GM21381 (cell line): ENCODE results near the gene SLC35G6.

ENCODE experiments used
- ATAC-seq: cut with Tn5 transposase; IDR thresholded peaks from one replicate; pipeline ENCODE4 v1.9.1; 2021; ENCODE audit warnings: mild to moderate bottlenecking, moderate library complexity; ENCODE audit not compliant: unreplicated experiment

SLC35G6 gene

DNA sequence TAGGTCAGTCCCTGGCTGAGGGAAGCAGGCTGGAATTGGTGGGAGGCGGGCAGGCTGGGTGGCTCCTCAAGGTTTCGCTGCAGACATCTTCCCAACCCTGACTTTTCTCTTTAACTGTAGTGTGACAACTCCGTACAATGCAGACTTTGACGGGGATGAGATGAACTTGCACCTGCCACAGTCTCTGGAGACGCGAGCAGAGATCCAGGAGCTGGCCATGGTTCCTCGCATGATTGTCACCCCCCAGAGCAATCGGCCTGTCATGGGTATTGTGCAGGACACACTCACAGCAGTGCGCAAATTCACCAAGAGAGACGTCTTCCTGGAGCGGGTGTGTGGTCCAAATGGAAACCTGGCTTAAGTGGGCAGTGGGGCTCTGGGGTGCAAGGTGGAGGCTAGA, 17.9 kb downstream of the SLC35G6 start:
- ATAC-seq, result no peak

- ATAC-seq, result no peak
These were observed 20.5 kb downstream of the SLC35G6 start for GRCh38 chr17:7501729-7502128.

GRCh38 chr17:7502171-7502847, 21.1 kb downstream of the SLC35G6 start:
- no peak for ATAC-seq

GRCh38 chr17:7502987-7503386, 21.7 kb downstream of the SLC35G6 start:
- no peak for ATAC-seq

DNA sequence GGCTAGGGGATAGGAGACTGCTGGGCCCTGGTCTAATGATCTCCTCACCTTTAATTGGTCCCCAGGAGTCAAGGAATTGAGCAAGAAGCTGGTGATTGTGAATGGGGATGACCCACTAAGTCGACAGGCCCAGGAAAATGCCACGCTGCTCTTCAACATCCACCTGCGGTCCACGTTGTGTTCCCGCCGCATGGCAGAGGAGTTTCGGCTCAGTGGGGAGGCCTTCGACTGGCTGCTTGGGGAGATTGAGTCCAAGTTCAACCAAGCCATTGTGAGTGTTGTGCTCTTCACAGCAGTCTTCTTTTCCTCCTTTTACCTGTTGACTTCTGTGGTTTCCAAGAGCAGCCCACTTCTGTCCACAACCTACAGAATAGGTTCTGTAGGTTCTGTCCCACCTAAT, 22.3 kb downstream of the SLC35G6 start:
- ATAC-seq, result no peak

DNA sequence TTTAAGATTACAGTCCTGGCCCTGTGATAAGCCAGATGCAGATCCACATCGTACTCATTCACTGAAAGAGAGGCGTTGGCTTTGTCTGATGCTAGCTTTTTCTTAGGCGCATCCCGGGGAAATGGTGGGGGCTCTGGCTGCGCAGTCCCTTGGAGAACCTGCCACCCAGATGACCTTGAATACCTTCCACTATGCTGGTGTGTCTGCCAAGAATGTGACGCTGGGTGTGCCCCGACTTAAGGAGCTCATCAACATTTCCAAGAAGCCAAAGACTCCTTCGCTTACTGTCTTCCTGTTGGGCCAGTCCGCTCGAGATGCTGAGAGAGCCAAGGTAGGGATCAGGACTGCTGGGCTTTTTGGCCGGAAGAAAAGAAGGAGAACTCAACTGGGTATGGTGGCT, 26.9 kb downstream of the SLC35G6 start:
- ATAC-seq, result no peak

GRCh38 chr17:7508846-7509245, 27.6 kb downstream of the SLC35G6 start:
- no peak for ATAC-seq

DNA sequence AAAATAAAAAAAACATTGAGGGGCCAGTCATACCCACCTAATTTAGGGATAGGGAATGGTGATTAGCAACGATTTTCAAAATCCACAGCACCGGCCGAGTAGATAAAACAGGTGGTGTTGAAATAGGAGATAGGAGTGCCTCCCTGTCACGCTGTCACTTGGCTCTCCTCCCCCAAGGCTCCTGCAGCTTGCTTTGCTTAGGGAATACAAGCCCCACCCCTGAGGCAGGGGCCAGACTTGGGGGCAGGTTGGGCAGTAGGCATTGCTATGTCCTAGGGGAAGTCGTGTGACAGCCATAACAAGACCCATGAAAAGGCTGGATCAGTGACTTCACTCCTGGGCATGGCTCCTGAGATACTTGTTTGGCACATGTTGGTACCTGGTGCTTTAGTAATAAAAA, 28.7 kb downstream of the SLC35G6 start:
- ATAC-seq, result no peak

DNA sequence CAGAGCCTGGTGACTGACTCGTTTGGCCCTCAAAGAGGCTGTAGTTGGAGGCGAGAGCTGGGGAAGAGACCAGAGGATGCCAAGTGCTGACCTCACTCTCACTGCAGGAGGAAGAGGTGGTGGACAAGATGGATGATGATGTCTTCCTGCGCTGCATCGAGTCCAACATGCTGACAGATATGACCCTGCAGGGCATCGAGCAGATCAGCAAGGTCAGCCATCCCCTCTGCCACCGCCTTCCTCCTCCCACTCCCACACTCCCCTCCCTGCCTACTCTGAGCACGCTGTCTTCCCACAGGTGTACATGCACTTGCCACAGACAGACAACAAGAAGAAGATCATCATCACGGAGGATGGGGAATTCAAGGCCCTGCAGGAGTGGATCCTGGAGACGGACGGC, 29.9 kb downstream of the SLC35G6 start:
- no peak for ATAC-seq

DNA sequence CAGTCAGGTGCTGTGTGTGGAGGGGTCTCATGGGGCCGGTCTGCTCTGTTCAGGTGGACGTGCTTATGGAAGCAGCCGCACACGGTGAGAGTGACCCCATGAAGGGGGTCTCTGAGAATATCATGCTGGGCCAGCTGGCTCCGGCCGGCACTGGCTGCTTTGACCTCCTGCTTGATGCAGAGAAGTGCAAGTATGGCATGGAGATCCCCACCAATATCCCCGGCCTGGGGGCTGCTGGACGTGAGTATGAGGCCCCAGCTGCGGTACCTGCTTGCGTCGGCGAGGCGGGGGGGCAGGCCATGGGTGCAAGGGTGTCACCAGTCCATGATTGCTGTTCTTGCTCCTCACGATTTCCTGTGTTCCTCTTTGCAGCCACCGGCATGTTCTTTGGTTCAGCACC, 30.9 kb downstream of the SLC35G6 start:
- ATAC-seq, result no peak

DNA sequence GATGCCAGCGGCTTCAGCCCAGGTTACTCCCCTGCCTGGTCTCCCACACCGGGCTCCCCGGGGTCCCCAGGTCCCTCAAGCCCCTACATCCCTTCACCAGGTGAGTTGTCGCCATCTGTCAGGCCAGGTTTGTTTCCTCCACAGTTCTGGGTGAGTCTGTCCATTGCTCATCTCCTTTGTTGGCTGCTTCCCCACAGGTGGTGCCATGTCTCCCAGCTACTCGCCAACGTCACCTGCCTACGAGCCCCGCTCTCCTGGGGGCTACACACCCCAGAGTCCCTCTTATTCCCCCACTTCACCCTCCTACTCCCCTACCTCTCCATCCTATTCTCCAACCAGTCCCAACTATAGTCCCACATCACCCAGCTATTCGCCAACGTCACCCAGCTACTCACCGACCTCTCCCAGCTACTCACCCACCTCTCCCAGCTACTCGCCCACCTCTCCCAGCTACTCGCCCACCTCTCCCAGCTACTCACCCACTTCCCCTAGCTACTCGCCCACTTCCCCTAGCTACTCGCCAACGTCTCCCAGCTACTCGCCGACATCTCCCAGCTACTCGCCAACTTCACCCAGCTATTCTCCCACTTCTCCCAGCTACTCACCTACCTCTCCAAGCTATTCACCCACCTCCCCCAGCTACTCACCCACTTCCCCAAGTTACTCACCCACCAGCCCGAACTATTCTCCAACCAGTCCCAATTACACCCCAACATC, 31.7 kb downstream of the SLC35G6 start:
- no peak for ATAC-seq

- no peak for ATAC-seq
These were observed 32.7 kb downstream of the SLC35G6 start for GRCh38 chr17:7513850-7514419.

- no peak for ATAC-seq
These were observed 34.8 kb downstream of the SLC35G6 start for GRCh38 chr17:7515911-7516610.

GRCh38 chr17:7523033-7523432, 41.8 kb downstream of the SLC35G6 start:
- ATAC-seq, result no peak

- ATAC-seq, result no peak
These were observed 47.6 kb downstream of the SLC35G6 start for GRCh38 chr17:7528842-7529241.

- no peak for ATAC-seq
These were observed 49.0 kb downstream of the SLC35G6 start for GRCh38 chr17:7530023-7530900.
